Fibroblast of peridontal ligament (primary cell): ENCODE results near the gene EIF2A.
"Not testable (repeated sequence)": the region's sequence is repeated elsewhere in the genome, so short reads cannot be mapped to it uniquely, and the experiment has no call there.

Source experiments
- DNase-seq: peaks from one replicate; pipeline ENCODE4 v3.0.0-alpha.2; 2010; ENCODE audit errors: extremely low read depth

The EIF2A gene

DNA sequence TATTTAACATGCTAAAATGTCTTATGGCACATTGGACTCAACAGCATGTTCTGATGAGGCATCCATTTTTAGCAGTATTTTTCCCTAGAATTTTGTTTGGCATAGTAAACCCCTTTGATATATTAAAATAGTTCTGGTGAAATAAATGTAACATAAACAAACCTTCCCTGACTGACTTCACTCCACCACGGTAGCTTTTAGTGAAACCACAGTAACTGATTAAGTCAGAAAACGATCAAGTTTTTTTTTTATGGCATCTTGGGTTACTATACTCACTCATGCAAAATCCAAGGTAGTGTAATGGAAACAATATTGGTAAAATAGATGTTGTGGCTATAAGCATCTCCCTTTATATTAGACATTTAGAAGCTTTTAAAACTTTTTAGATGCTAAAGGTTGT lies 3.1 kb upstream of the EIF2A start:
- peak; percentile 8 for DNase-seq

GRCh38 chr3:150544041-150544440 lies 2.5 kb upstream of the EIF2A start:
- peak; percentile 69 for DNase-seq

GRCh38 chr3:150544726-150545125 lies 1.9 kb upstream of the EIF2A start:
- DNase-seq = peak; percentile 73

DNA sequence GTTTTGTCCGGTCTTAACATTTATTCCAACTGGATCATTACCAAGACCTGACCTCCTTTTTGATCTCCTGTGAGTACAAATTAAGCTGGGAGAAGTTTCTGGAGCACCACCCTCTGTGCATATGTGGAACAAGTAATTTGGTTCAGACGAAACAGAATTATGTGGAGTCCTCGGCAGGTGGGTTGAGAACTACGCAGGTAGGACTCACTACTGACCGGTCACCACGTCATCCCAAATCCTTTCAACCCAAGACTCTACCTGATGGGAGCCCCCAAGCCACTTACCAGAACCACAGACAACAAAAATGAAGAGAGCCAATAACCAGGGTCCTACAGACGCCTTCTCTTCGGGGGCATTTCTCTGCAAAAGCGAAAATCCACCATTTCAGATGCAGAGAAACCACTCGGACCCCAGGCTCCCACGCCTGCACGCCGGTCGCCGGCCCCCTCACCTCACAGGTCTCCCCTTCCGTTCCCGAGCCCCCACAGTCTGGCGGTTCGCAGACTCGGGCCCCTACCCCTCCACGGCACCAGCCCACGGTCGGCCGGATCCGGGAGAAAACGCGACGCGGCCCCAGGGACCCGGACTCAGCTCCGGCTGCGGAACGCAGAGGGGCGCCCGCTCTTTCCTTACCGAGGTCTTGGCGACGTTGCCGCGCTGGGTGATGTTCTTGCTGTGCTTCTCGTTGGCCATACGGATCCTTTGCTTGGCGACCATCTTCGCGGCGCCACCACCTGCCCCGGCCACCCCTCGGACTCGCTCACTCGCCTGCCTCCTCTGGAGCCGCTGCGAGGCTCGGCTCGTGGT lies 965 bp upstream of the EIF2A start:
- DNase-seq = peak; percentile 35

GRCh38 chr3:150547045-150547741 lies 606 bp downstream of the EIF2A start:
- peak; percentile 28 for DNase-seq

GRCh38 chr3:150555859-150556436 lies 9.4 kb downstream of the EIF2A start:
- no peak for DNase-seq

- DNase-seq = no peak
These were observed 10.2 kb downstream of the EIF2A start for GRCh38 chr3:150556792-150557191.

- no peak for DNase-seq
These were observed 11.1 kb downstream of the EIF2A start for GRCh38 chr3:150557725-150558124.

DNA sequence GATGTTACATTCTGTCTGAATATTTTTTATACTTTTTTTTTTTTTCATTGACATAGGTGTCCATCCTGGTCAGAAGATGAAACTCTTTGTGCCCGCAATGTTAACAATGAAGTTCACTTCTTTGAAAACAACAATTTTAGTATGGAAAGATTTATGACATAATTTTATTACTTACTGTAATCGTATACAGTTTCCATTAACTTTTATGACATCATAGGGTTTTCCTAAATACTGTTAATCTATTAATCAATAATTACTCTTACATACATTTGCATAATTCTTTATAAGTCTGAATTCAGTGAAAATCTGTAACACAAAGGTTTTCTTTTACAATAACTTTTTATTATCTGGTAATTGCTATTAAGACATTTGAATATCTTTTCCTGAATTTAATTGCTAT lies 17.7 kb downstream of the EIF2A start:
- DNase-seq = no peak

- DNase-seq = no peak
These were observed 20.7 kb downstream of the EIF2A start for GRCh38 chr3:150567328-150567727.

DNA sequence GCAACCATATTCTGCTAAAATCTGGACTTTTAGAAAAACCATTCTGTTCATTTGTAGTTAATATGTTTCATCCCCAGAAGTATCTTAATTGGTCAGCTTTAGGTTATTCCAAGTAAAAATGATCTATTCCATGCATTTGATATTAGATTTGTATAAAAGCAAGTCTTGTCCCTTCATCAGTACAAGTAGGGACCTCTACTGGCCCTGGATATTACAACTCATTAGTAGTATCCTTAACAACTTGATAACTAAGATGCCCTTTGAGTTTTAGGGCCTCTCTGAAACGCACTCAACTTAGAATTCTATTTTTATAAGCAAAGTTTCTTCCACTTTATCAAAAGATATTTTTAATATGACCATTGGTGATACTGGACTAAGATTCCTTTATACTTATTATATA lies 31.3 kb downstream of the EIF2A start:
- peak; percentile 14 for DNase-seq

- DNase-seq = no peak
These were observed 34.6 kb downstream of the EIF2A start for GRCh38 chr3:150581174-150581573.

DNA sequence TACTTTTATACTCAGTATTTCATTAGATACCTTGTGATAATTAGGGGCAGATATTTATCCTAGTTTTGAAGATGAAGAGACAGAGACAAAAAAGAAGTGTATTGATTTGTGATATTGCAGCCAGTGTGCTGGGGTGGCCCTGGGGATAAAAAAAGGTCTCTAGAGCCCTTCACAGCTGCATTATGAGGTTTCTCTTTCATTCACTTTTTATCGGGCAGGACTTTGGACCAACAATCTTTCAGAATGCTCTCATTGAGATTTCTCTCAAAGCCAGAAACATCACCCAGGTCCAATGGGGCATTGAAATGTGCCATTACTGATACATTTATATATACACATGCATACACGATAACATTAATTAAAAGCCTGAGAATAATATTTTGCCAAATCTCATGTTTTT lies 36.0 kb downstream of the EIF2A start:
- DNase-seq = no peak

- no peak for DNase-seq
These were observed 36.4 kb downstream of the EIF2A start for GRCh38 chr3:150583028-150583427.

GRCh38 chr3:150588027-150588830 lies 41.6 kb downstream of the EIF2A start:
- no peak for DNase-seq

GRCh38 chr3:150589759-150590158 lies 43.2 kb downstream of the EIF2A start:
- peak; percentile 25 for DNase-seq

GRCh38 chr3:150594150-150594549 lies 47.6 kb downstream of the EIF2A start:
- no peak for DNase-seq

DNA sequence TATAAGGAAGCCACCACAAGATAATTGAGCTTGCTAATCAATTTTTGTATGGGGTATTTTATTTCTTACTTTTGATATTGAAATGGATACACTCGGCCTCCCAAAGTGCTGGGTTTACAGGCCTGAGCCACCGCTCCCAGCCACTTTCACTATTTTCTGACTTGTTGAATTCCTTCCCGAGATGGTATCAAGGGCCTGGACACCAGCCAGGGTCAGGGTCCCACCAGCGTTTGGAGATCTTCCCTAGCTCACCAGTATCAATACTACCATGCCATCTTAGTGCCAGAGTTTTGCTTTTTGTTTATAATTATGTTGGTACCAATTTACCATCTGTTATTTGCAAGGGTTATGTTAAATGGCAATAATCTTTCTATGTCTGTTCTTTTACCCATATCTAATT lies 51.1 kb downstream of the EIF2A start:
- DNase-seq = no peak

DNA sequence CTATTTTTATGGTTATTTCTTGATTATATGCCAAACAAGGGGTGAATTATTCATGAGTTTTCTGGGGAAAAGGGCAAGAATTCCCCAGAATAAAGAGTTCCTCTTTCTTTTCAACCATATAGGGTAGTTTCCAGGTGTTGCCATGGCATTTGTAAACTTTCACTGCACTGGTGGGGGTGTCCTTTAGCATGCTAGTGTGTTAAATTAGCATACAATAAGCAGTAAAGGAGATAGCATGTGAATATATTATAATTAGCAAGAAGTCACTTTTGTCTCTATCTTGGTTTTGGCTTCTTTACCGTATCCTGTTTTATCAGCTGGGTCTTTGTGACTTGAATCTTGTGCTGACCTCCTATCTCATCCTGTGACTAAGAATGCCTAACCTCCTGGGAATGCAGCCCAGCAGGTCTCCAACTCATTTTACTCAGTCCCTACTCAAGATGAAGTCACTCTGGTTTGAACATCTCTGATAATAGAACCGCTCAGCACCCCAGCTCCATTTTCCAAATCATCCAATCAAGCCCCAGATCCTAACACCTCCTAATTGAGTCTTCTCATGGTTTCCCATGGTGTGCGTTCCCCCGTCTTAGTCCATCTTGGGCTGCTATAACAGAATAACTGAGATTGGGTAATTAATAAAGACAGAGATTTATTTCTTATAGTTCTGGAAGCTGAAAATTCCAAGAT lies 53.2 kb downstream of the EIF2A start:
- DNase-seq = no peak

- DNase-seq = not testable (repeated sequence)
These were observed 54.3 kb downstream of the EIF2A start for GRCh38 chr3:150600647-150601530.
